Stimulated activated CD8-positive, alpha-beta memory T cell treated with anti-CD3 and anti-CD28 coated beads, Interleukin-7, amount 100 ng/mL, for 24 hours (primary cell): ENCODE measurements around the gene FALEC.
"Not testable (repeated sequence)": the region's sequence is repeated elsewhere in the genome, so short reads cannot be mapped to it uniquely, and the experiment has no call there.

Experiments
- DNase-seq: peaks from one replicate; pipeline ENCODE4 v3.0.0-alpha.2; 2020; ENCODE audit warnings: low read depth

Gene FALEC

GRCh38 chr1:150558761-150559655 is 43.5 kb downstream of the FALEC start:
- DNase-seq: no peak

- DNase-seq: no peak
Observed at GRCh38 chr1:150559656-150560010, 44.1 kb downstream of the FALEC start.

- no peak for DNase-seq
Observed at GRCh38 chr1:150560011-150560438, 44.5 kb downstream of the FALEC start.

- peak; percentile 66 for DNase-seq
Observed at GRCh38 chr1:150560576-150561253, 45.2 kb downstream of the FALEC start.

- no peak for DNase-seq
Observed at GRCh38 chr1:150561254-150561973, 45.9 kb downstream of the FALEC start.

- DNase-seq: no peak
Observed at GRCh38 chr1:150561974-150562445, 46.5 kb downstream of the FALEC start.

GRCh38 chr1:150562446-150563339 is 47.1 kb downstream of the FALEC start:
- DNase-seq: no peak

GRCh38 chr1:150563340-150564038 is 47.9 kb downstream of the FALEC start:
- DNase-seq: no peak

GRCh38 chr1:150564051-150564991 is 48.8 kb downstream of the FALEC start:
- DNase-seq: no peak

GRCh38 chr1:150565240-150565991 is 49.9 kb downstream of the FALEC start:
- DNase-seq: not testable (repeated sequence)

- no peak for DNase-seq
Observed at GRCh38 chr1:150566589-150567340, 51.2 kb downstream of the FALEC start.

- no peak for DNase-seq
Observed at GRCh38 chr1:150567341-150567716, 51.8 kb downstream of the FALEC start.

GRCh38 chr1:150567717-150568593 is 52.4 kb downstream of the FALEC start:
- no peak for DNase-seq

- no peak for DNase-seq
Observed at GRCh38 chr1:150568594-150568966, 53.0 kb downstream of the FALEC start.

- DNase-seq: no peak
Observed at GRCh38 chr1:150572918-150573647, 57.5 kb downstream of the FALEC start.

- not testable (repeated sequence) for DNase-seq
Observed at GRCh38 chr1:150573648-150574071, 58.1 kb downstream of the FALEC start.
